ENCODE results near the gene ITIH5. TPM values are rescaled to one million over a fixed set of nuclear protein-coding genes. Genes with fewer than 3 reads are reported as not detected.
A peak's percentile ranks its signal among the peaks of the same experiment; 100 is the strongest.

The ITIH5 gene
- total and polyA plus RNA-seq, 2 donors (not counting 1 experiment from before 2014, with no cell fraction given): 0.22 to 12.4 TPM

- DNase-seq (ENCODE audit: low read depth in 2 of 2): no peak
- no peak overlapping the region for H3K9ac ChIP-seq (ENCODE audit: insufficient read depth, low read length)
- H2AFZ ChIP-seq (ENCODE audit: low read length): no peak overlapping the region
- H4K20me1 ChIP-seq (ENCODE audit: control insufficient read depth, extremely low read depth, insufficient read depth, low read length): no peaks in the 10 kb centered on the region
- H3K36me3 ChIP-seq (ENCODE audit: control insufficient read depth, insufficient read depth, low read length): no peaks in the 10 kb centered on the region
- no peak overlapping the region for H3K4me2 ChIP-seq (ENCODE audit: extremely low read depth, insufficient read depth, low read length)
- no peak overlapping the region for H3K4me3 ChIP-seq (replicated peaks in 1 of 4; ENCODE audit: control extremely low read depth in 1 of 4, insufficient read depth in 1 of 4, low read depth in 3 of 4, low read length in 4 of 4)
- TF ChIP-seq EZH2 (IDR thresholded peaks at IDR 0.05; ENCODE audit: low read length, missing control alignments): no peak
- peak in 1 of 2 donors; percentile 28 for TF ChIP-seq CTCF (conservative IDR thresholded peaks at IDR 0.05 in 1 of 2, IDR thresholded peaks at IDR 0.05 in 1 of 2; ENCODE audit: low read depth in 1 of 2, low read length in 2 of 2)
- H3K79me2 ChIP-seq (ENCODE audit: control insufficient read depth, insufficient read depth, low read length): no peaks in the 10 kb centered on the region
- H3K9me3 ChIP-seq (ENCODE audit: control insufficient read depth, insufficient read depth, low read depth, low read length): no peaks in the 10 kb centered on the region
- H3K27ac ChIP-seq (ENCODE audit: insufficient read depth, low read length): no peak overlapping the region
- H3K27me3 ChIP-seq (ENCODE audit: control insufficient read depth, insufficient read depth, low read length): no peaks in the 10 kb centered on the region
- no peaks in the 10 kb centered on the region for H3K4me1 ChIP-seq (ENCODE audit: control insufficient read depth, extremely low read depth, insufficient read depth, low read length)
These were observed 43.8 kb downstream of the ITIH5 start for GRCh38 chr10:7622969-7623368.

GRCh38 chr10:7618461-7618860, 48.3 kb downstream of the ITIH5 start:
- Histone ChIP-seq H3K4me2 (ENCODE audit: extremely low read depth, insufficient read depth, low read length) (no peak overlapping the region), H3K36me3 (ENCODE audit: control insufficient read depth, insufficient read depth, low read length) (no peaks in the 10 kb centered on the region), H3K9ac (ENCODE audit: insufficient read depth, low read length) (no peak overlapping the region), H4K20me1 (ENCODE audit: control insufficient read depth, extremely low read depth, insufficient read depth, low read length) (no peaks in the 10 kb centered on the region), H3K27me3 (ENCODE audit: control insufficient read depth, insufficient read depth, low read length) (no peaks in the 10 kb centered on the region), H3K79me2 (ENCODE audit: control insufficient read depth, insufficient read depth, low read length) (no peaks in the 10 kb centered on the region), H3K27ac (ENCODE audit: insufficient read depth, low read length) (no peak overlapping the region), H3K9me3 (ENCODE audit: control insufficient read depth, insufficient read depth, low read depth, low read length) (no peaks in the 10 kb centered on the region), H3K4me1 (ENCODE audit: control insufficient read depth, extremely low read depth, insufficient read depth, low read length) (no peaks in the 10 kb centered on the region), H2AFZ (ENCODE audit: low read length) (no peak overlapping the region), H3K4me3 (replicated peaks in 1 of 4; ENCODE audit: control extremely low read depth in 1 of 4, insufficient read depth in 1 of 4, low read depth in 3 of 4, low read length in 4 of 4) (no peak overlapping the region)
- DNase-seq (ENCODE audit: low read depth in 2 of 2): no peak
- TF ChIP-seq CTCF (conservative IDR thresholded peaks at IDR 0.05 in 1 of 2, IDR thresholded peaks at IDR 0.05 in 1 of 2; ENCODE audit: low read depth in 1 of 2, low read length in 2 of 2) (no peak), EZH2 (IDR thresholded peaks at IDR 0.05; ENCODE audit: low read length, missing control alignments) (no peak)

GRCh38 chr10:7611909-7612308, 54.9 kb downstream of the ITIH5 start:
- H3K27ac ChIP-seq (ENCODE audit: insufficient read depth, low read length): no peak overlapping the region
- H3K4me3 ChIP-seq (replicated peaks in 1 of 4; ENCODE audit: control extremely low read depth in 1 of 4, insufficient read depth in 1 of 4, low read depth in 3 of 4, low read length in 4 of 4): no peak overlapping the region
- no peak for DNase-seq (ENCODE audit: low read depth in 2 of 2)
- H3K27me3 ChIP-seq (ENCODE audit: control insufficient read depth, insufficient read depth, low read length): no peaks in the 10 kb centered on the region
- no peak overlapping the region for H3K9ac ChIP-seq (ENCODE audit: insufficient read depth, low read length)
- H3K79me2 ChIP-seq (ENCODE audit: control insufficient read depth, insufficient read depth, low read length): no peaks in the 10 kb centered on the region
- H2AFZ ChIP-seq (ENCODE audit: low read length): no peak overlapping the region
- H3K9me3 ChIP-seq (ENCODE audit: control insufficient read depth, insufficient read depth, low read depth, low read length): no peaks in the 10 kb centered on the region
- H3K4me1 ChIP-seq (ENCODE audit: control insufficient read depth, extremely low read depth, insufficient read depth, low read length): no peaks in the 10 kb centered on the region
- H4K20me1 ChIP-seq (ENCODE audit: control insufficient read depth, extremely low read depth, insufficient read depth, low read length): no peaks in the 10 kb centered on the region
- TF ChIP-seq EZH2 (IDR thresholded peaks at IDR 0.05; ENCODE audit: low read length, missing control alignments) (no peak), CTCF (conservative IDR thresholded peaks at IDR 0.05 in 1 of 2, IDR thresholded peaks at IDR 0.05 in 1 of 2; ENCODE audit: low read depth in 1 of 2, low read length in 2 of 2) (no peak)
- no peaks in the 10 kb centered on the region for H3K36me3 ChIP-seq (ENCODE audit: control insufficient read depth, insufficient read depth, low read length)
- no peak overlapping the region for H3K4me2 ChIP-seq (ENCODE audit: extremely low read depth, insufficient read depth, low read length)

Measured in fibroblast of lung (primary cell).